ENCODE measurements around the gene DEFB112.

- TF ChIP-seq POLR2AphosphoS5 (IDR thresholded peaks at IDR 0.05; ENCODE audit: low read depth, low read length) = no peak
- TF ChIP-seq POLR2A (IDR thresholded peaks at IDR 0.05; ENCODE audit: low read depth, low read length) = no peak
- TF ChIP-seq TAF1 (IDR thresholded peaks at IDR 0.05; ENCODE audit: low read depth, low read length) = no peak
Measured at GRCh38 chr6:50030350-50030749, 19.4 kb downstream of the DEFB112 start.

All from GM12891 (cell line).